GM12801 (cell line): Measurements from ENCODE around the gene PCDH12.

Experiments used
- CTCF ChIP-seq: IDR thresholded peaks from one replicate; pipeline ENCODE4 v1.5.1; 2011; ENCODE audit warnings: control low read depth; ENCODE audit not compliant: insufficient read length; ENCODE audit errors: extremely low read depth

The PCDH12 gene

GRCh38 chr5:141897425-141897824, 60.6 kb downstream of the PCDH12 start:
- no peak for TF ChIP-seq CTCF
